OCI-LY7 (cell line): ENCODE data around the gene ATXN1. TPM values are rescaled to one million over a fixed set of nuclear protein-coding genes. Genes with fewer than 3 reads are reported as not detected.

Experiments used
- BruUV-seq: library from RNA; stranded (reverse); fragments of 400-500 nt; replicated peaks from 2 replicates; lab custom pipeline; 2021; lab: Mats Ljungman, UMichigan
- CTCF ChIA-PET: fragments of 300-600 bp; sonication (Branson Sonifier 250); formaldehyde crosslinking; loops from one replicate; lab custom pipeline; 2022; ENCODE audit warnings: antibody characterized with exemption; ENCODE audit not compliant: unreplicated experiment; lab: Charles Lee
- POLR2A ChIA-PET: fragments of 300-600 bp; sonication (Branson Sonifier 250); formaldehyde crosslinking; loops from one replicate; lab custom pipeline; 2022; ENCODE audit warnings: antibody characterized with exemption; lab: Charles Lee
- DNase-seq: peaks from one replicate; pipeline ENCODE4 v3.0.0-alpha.2; 2015; ENCODE audit warnings: low spot score
- H2AFZ ChIP-seq: fragments of 200-600 bp; sonication (generic), shearing (Covaris generic); 2 replicates; pipeline ENCODE4 v1.6.1; 2014; ENCODE audit warnings: mild to moderate bottlenecking, antibody characterized with exemption, low read length, moderate library complexity
- H3K27ac ChIP-seq: fragments of 200-600 bp; sonication (generic); 2 replicates; pipeline ENCODE4 v1.5.1; 2014; ENCODE audit warnings: mixed run types, low read depth, mild to moderate bottlenecking, moderate library complexity, low read length, inconsistent platforms; ENCODE audit not compliant: poor library complexity, severe bottlenecking
- H3K36me3 ChIP-seq: fragments of 200-600 bp; sonication (generic); 2 replicates; pipeline ENCODE4 v1.6.1; 2014; ENCODE audit warnings: mild to moderate bottlenecking, antibody characterized with exemption, low read length, moderate library complexity, mixed read lengths; ENCODE audit not compliant: insufficient read depth
- H3K4me1 ChIP-seq: fragments of 200-600 bp; sonication (generic); 2 replicates; pipeline ENCODE4 v1.5.1; 2014; ENCODE audit warnings: mild to moderate bottlenecking, low read length; ENCODE audit not compliant: insufficient read depth, poor library complexity, severe bottlenecking
- H3K4me2 ChIP-seq: fragments of 200-600 bp; sonication (generic); 2 replicates; pipeline ENCODE4 v1.6.1; 2014; ENCODE audit warnings: mild to moderate bottlenecking, low read length
- H3K4me3 ChIP-seq: fragments of 200-600 bp; sonication (generic); 2 replicates; pipeline ENCODE4 v1.5.1; 2014; ENCODE audit warnings: mild to moderate bottlenecking, low read depth, low read length; ENCODE audit not compliant: poor library complexity, severe bottlenecking
- H3K79me2 ChIP-seq: fragments of 200-600 bp; sonication (generic); 2 replicates; pipeline ENCODE4 v1.6.1; 2016; ENCODE audit warnings: low read depth, mild to moderate bottlenecking, low read length, moderate library complexity, mixed read lengths; ENCODE audit not compliant: insufficient read depth
- H3K9me2 ChIP-seq: fragments of 200-600 bp; sonication (generic); 2 replicates; pipeline ENCODE4 v1.6.1; 2016; ENCODE audit warnings: mild to moderate bottlenecking, low read length, mixed read lengths; ENCODE audit not compliant: insufficient read depth
- H3K9me3 ChIP-seq: fragments of 200-600 bp; sonication (generic); 2 replicates; pipeline ENCODE4 v1.6.1; 2014; ENCODE audit warnings: mild to moderate bottlenecking, mixed run types, low read length, mixed read lengths
- H4K20me1 ChIP-seq: fragments of 200-600 bp; sonication (generic); 2 replicates; pipeline ENCODE4 v1.6.1; 2014; ENCODE audit warnings: mild to moderate bottlenecking, antibody characterized with exemption, low read length, moderate library complexity, mixed read lengths; ENCODE audit not compliant: insufficient read depth
- CTCF ChIP-seq: fragments of 200-600 bp; sonication (generic); conservative IDR thresholded peaks from 2 replicates; pipeline ENCODE4 v1.5.1; 2014; ENCODE audit warnings: mild to moderate bottlenecking, antibody characterized with exemption, low read length, moderate library complexity, mixed read lengths
- EZH2phosphoT487 ChIP-seq: fragments of 200-600 bp; sonication (generic); IDR thresholded peaks from 2 replicates; pipeline ENCODE4 v1.6.1; 2018; ENCODE audit warnings: low read depth, borderline replicate concordance, mild to moderate bottlenecking, mixed run types, antibody characterized with exemption, low read length, moderate library complexity, mixed read lengths
- intact Hi-C: fragments of 100-400 bp; cut with micrococcal nuclease; formaldehyde crosslinking; loops from one replicate; pipeline ENCODE4 v1.10.0; 2022; ENCODE audit not compliant: unreplicated experiment
- total RNA-seq, 2 experiments: library from RNA; depleted of rRNA in 1 of 2; stranded (reverse); fragments of >200 nt in 1 of 2; shearing (Covaris generic) in 1 of 2; gene quantifications; 2 replicates each; pipeline ENCODE4 v1.2.3, GENCODE V29; 2014 to 2022

The ATXN1 gene
- total RNA-seq, 2 experiments from 2014 or later, result not detected

- H3K9me3 ChIP-seq, result no peaks in the 10 kb centered on the region
- no peak overlapping the region for H2AFZ ChIP-seq
- H3K36me3 ChIP-seq, result no peaks in the 10 kb centered on the region
- intact Hi-C loops, result no loop called here
- TF ChIP-seq EZH2phosphoT487, result no peak
- TF ChIP-seq CTCF, result no peak
- H3K27ac ChIP-seq, result no peak overlapping the region
- CTCF ChIA-PET, result no interaction called here
- H3K4me2 ChIP-seq, result no peak overlapping the region
- no TSS peak for BruUV-seq
- POLR2A ChIA-PET, result no interaction called here
- H3K4me3 ChIP-seq, result no peak overlapping the region
- H3K4me1 ChIP-seq, result no peaks in the 10 kb centered on the region
- no peaks in the 10 kb centered on the region for H4K20me1 ChIP-seq
- H3K79me2 ChIP-seq, result no peaks in the 10 kb centered on the region
- no peak for DNase-seq
- H3K9me2 ChIP-seq, result no peaks in the 10 kb centered on the region
Measured at GRCh38 chr6:16659466-16660156, 101.6 kb downstream of the ATXN1 start.

GRCh38 chr6:16658348-16659034 is 102.8 kb downstream of the ATXN1 start:
- POLR2A ChIA-PET, result interaction anchor here (1.0 kb wide), 1 partner anchor 189 kb away, joined by 3 read pairs; no protein-coding TSS in a partner anchor
- CTCF ChIA-PET, result no interaction called here
- no peaks in the 10 kb centered on the region for H3K4me1 ChIP-seq

More at GRCh38 chr6:16658348-16659034, 102.8 kb downstream of the ATXN1 start:
- Histone ChIP-seq H3K4me2 (no peak overlapping the region), H4K20me1 (no peaks in the 10 kb centered on the region), H3K9me2 (no peaks in the 10 kb centered on the region), H3K36me3 (no peaks in the 10 kb centered on the region), H3K27ac (no peak overlapping the region), H2AFZ (no peak overlapping the region), H3K4me3 (no peak overlapping the region), H3K79me2 (no peaks in the 10 kb centered on the region), H3K9me3 (no peaks in the 10 kb centered on the region)
- BruUV-seq, result no TSS peak
- TF ChIP-seq CTCF, result no peak
- TF ChIP-seq EZH2phosphoT487, result no peak
- DNase-seq, result no peak
- intact Hi-C loops, result no loop called here
